A549 treated with Mapracorat at 1 μM for 4 hours (cell line): ENCODE results near the gene TECTA. TPM values are rescaled to one million over a fixed set of nuclear protein-coding genes. Genes with fewer than 3 reads are reported as not detected.

Experiments used
- total RNA-seq: library from RNA; stranded (reverse); fragments of 200-300 nt; extraction: Qiagen RNA extraction; gene quantifications from 5 replicates; pipeline ENCODE4 v1.2.3, GENCODE V29; 2022

Gene TECTA, protein sequence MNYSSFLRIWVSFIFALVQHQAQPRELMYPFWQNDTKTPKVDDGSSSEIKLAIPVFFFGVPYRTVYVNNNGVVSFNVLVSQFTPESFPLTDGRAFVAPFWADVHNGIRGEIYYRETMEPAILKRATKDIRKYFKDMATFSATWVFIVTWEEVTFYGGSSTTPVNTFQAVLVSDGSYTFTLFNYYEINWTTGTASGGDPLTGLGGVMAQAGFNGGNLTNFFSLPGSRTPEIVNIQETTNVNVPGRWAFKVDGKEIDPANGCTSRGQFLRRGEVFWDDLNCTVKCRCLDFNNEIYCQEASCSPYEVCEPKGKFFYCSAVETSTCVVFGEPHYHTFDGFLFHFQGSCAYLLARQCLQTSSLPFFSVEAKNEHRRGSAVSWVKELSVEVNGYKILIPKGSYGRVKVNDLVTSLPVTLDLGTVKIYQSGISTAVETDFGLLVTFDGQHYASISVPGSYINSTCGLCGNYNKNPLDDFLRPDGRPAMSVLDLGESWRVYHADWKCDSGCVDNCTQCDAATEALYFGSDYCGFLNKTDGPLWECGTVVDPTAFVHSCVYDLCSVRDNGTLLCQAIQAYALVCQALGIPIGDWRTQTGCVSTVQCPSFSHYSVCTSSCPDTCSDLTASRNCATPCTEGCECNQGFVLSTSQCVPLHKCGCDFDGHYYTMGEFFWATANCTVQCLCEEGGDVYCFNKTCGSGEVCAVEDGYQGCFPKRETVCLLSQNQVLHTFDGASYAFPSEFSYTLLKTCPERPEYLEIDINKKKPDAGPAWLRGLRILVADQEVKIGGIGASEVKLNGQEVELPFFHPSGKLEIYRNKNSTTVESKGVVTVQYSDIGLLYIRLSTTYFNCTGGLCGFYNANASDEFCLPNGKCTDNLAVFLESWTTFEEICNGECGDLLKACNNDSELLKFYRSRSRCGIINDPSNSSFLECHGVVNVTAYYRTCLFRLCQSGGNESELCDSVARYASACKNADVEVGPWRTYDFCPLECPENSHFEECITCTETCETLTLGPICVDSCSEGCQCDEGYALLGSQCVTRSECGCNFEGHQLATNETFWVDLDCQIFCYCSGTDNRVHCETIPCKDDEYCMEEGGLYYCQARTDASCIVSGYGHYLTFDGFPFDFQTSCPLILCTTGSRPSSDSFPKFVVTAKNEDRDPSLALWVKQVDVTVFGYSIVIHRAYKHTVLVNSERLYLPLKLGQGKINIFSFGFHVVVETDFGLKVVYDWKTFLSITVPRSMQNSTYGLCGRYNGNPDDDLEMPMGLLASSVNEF (N-terminal part only)
- 0.02 to 0.06 TPM (median 0.05 TPM) in 5 replicates for total RNA-seq

DNA sequence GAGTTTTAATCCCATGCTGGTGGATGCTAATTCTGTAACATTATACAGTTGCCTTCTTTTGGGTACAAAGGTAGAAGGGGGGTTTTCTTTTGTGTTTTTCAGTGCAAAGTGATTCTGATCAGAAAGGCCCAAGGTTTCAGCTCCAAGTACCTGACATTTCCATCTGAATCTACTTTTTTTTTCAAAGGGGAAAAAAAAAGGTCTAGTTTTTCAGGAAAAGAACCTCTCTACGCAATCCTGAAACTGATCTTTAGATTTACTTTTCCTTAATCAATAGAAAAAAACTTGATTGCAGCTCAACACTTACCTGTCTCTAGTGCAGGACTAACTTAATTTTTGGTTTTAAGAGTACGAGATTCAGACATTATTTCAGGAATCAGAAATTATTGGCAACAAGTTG is at the start of gene TECTA:
Gene TECTA, plus strand, starts transcription at position 301 of the 400 bp plus-strand sequence. CDS start 1,423 bp downstream, outside the sequence.

Other genes with a start within 250 kb of the TECTA start
- gene TBCEL, start 77.1 kb upstream of the TECTA start, total RNA-seq = 4.3 to 5.4 TPM (median 5.4 TPM) in 5 replicates
- gene SC5D, start 191.5 kb downstream of the TECTA start, total RNA-seq = 8.4 to 10.5 TPM (median 9.3 TPM) in 5 replicates